Erythroblast (primary cell): ENCODE data around the gene GRIK2.

ENCODE experiments used
- GATA1 ChIP-seq: IDR thresholded peaks from 2 replicates; pipeline ENCODE4 v1.6.1; 2011; ENCODE audit warnings: low read depth, mild to moderate bottlenecking, control low read depth, low read length, moderate library complexity
- POLR2A ChIP-seq: IDR thresholded peaks from 2 replicates; pipeline ENCODE4 v1.6.1; 2011; ENCODE audit warnings: mild to moderate bottlenecking, low read length

GRCh38 chr6:101876431-101876830 is 482.9 kb downstream of the GRIK2 start:
- no peak for TF ChIP-seq POLR2A
- TF ChIP-seq GATA1: no peak
